ENCODE data around the gene GPATCH8.

GPATCH8 gene

GRCh38 chr17:44358066-44358465, 145.1 kb downstream of the GPATCH8 start:
- H3K36me3 ChIP-seq = no peaks in the 10 kb centered on the region
- H3K27me3 ChIP-seq = no peaks in the 10 kb centered on the region
- no peak for TF ChIP-seq CTCF (IDR thresholded peaks at IDR 0.05; ENCODE audit: low read depth, low read length)
- H3K4me1 ChIP-seq = peaks cover 8% of the 10 kb centered on the region; the same call in 1 of the 2 replicates
- no peaks in the 10 kb centered on the region for H3K9me3 ChIP-seq
- DNase-seq = no peak
- no peak overlapping the region for H3K4me3 ChIP-seq (ENCODE audit: low read depth, low read length)

- Histone ChIP-seq H3K4me1 (peaks cover 5% of the 10 kb centered on the region; the same call in 1 of the 2 replicates), H3K4me3 (ENCODE audit: low read depth, low read length) (no peak overlapping the region), H3K27me3 (no peaks in the 10 kb centered on the region), H3K9me3 (no peaks in the 10 kb centered on the region), H3K36me3 (peaks cover 11% of the 10 kb centered on the region)
- no peak for DNase-seq
- no peak for TF ChIP-seq CTCF (IDR thresholded peaks at IDR 0.05; ENCODE audit: low read depth, low read length)
Observed at GRCh38 chr17:44356241-44356640, 147.0 kb downstream of the GPATCH8 start.

- H3K36me3 ChIP-seq = peaks cover 15% of the 10 kb centered on the region
- TF ChIP-seq CTCF (IDR thresholded peaks at IDR 0.05; ENCODE audit: low read depth, low read length) = no peak
- DNase-seq = no peak
Observed at GRCh38 chr17:44355642-44356099, 147.5 kb downstream of the GPATCH8 start.

GRCh38 chr17:44354582-44355561, 148.3 kb downstream of the GPATCH8 start:
- Histone ChIP-seq H3K4me3 (ENCODE audit: low read depth, low read length) (no peak overlapping the region), H3K4me1 (no peaks in the 10 kb centered on the region), H3K36me3 (peaks cover 15% of the 10 kb centered on the region), H3K27me3 (no peaks in the 10 kb centered on the region), H3K9me3 (no peaks in the 10 kb centered on the region)
- no peak for DNase-seq
- TF ChIP-seq CTCF (IDR thresholded peaks at IDR 0.05; ENCODE audit: low read depth, low read length) = no peak

More at GRCh38 chr17:44355642-44356099, 147.5 kb downstream of the GPATCH8 start:
- Histone ChIP-seq H3K27me3 (no peaks in the 10 kb centered on the region), H3K4me1 (no peaks in the 10 kb centered on the region), H3K9me3 (no peaks in the 10 kb centered on the region), H3K4me3 (ENCODE audit: low read depth, low read length) (no peak overlapping the region)

GRCh38 chr17:44353672-44354331, 149.4 kb downstream of the GPATCH8 start:
- Histone ChIP-seq H3K9me3 (no peaks in the 10 kb centered on the region), H3K27me3 (no peaks in the 10 kb centered on the region), H3K4me3 (ENCODE audit: low read depth, low read length) (no peak overlapping the region), H3K4me1 (no peaks in the 10 kb centered on the region), H3K36me3 (peaks cover 15% of the 10 kb centered on the region)
- no peak for TF ChIP-seq CTCF (IDR thresholded peaks at IDR 0.05; ENCODE audit: low read depth, low read length)
- DNase-seq = no peak
